NCI-H510A (cell line): ENCODE measurements around the gene RARB.

ENCODE experiments used
- DNase-seq: peaks from one replicate; lab custom pipeline; 2025; lab: John Stamatoyannopoulos, UW

The RARB gene

DNA sequence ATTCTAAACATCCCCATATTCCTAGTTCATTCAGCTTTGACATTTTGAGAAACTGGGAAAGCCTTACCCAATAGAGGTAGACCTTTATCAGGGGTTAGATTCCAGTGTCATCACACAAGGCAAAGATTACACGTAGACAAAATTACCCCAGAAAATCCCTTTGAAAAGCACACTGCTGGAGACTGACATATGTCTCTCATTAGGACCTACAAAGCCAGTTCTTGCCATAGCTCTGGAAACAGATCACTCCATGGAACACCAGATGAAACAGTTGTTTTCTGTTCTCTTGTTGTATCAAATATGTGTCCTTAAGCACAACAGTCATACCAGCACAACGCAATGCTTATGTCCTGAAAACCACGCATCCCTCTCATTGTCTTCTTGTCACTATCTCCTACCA is 44.7 kb downstream of the RARB start:
- DNase-seq = no peak

DNA sequence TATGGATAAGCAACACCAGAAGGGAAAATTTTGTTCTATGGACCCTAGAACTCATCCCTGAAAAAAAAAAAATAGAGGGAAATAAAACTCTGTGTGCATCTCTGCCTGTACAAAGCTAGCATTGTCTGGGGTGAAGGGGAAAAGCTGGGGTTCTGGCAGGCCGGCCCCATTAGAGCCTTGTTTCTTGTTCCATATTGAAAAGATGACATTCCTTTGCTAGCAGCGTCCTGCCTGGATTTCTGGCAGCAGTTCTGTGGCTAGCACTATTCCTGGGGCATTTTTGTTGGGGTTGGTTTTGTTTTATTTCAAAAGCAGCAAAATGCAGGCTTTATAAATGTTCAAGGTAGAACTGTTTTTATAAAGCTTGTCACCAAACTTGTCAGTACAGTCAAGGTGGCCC is 45.2 kb downstream of the RARB start:
- DNase-seq = no peak

- DNase-seq = no peak
These were observed 46.0 kb downstream of the RARB start for GRCh38 chr3:25474052-25474451.

GRCh38 chr3:25476639-25477038 is 48.6 kb downstream of the RARB start:
- no peak for DNase-seq

DNA sequence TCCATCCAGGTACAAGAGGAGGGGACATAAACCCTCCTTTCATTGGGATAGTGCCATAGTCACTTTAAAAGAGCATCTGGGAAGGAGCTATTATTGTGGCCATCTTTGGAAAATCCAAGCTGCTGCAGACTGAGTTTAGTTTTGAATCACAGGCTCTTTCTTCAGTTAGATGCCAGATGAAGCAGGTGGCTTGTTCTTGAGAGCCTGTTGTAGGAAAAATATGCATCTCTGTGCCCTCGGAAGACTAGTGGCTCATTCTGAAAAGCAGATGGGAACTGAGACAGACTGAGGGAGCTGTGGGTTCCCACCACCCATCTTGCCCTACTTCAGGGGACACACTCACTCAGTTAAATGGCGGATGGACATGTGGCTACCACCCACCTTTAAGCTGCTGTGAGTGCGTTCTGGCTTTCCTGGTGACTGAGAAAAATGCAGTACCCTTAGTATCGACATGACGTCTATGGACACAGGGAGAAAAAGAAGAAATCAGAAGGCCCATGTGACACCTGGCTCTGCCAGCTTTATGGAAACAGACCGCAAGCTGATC is 50.2 kb downstream of the RARB start:
- no peak for DNase-seq

GRCh38 chr3:25478964-25479726 is 51.1 kb downstream of the RARB start:
- DNase-seq = no peak

DNA sequence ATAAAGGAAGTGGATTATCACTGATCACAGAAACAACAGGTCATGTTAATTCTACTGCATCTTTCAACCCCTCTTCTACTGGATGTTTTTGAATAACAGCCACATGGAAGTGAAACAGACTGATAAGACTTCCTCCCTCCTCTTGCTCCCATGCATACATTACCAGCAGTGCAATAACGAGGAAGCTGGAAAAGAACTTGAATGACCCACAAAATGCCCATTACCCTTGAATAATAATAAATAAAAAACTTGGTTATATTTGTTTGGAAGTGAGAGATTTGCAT is 51.6 kb downstream of the RARB start:
- DNase-seq = no peak

- no peak for DNase-seq
These were observed 52.7 kb downstream of the RARB start for GRCh38 chr3:25480811-25481210.

DNA sequence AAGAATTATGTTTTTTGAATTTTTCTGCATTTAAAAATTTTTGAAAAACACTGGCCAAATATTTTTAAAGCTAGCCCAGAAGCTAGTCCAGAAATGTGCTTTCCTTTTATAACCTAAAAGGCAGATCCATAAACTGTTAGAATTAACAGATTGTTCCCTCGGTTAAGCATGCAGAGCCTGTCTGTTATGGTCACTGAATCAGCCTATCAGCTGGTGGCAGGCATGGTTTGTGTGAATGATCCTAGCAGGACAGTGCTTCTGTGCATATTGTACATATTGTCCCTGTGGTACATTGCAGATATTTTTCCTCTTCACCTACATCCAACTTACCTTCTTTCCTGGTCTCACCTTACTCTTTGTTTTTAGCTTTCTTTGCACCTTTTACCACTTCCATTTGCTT is 53.3 kb downstream of the RARB start:
- DNase-seq = no peak

DNA sequence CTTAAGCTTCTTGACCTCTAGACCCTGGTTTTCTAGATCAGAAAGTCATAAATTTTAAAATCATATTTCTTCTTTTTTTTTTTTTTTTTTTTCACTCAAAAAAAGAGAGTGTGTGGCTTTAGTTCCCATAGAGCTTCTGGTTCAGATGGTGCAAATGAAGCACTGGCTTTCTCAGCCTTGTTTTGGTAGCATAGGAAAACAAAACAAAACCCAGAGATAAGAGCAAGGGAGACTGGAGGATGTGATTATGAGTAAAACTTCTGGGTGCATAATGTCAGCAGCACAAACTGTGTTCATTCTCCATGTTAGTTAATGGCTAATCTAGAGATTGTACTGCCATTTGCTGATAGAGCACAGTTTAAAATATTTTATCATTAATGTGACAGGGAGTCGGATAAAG is 55.4 kb downstream of the RARB start:
- DNase-seq = no peak

- no peak for DNase-seq
These were observed 57.6 kb downstream of the RARB start for GRCh38 chr3:25485673-25486072.

- DNase-seq = no peak
These were observed 58.9 kb downstream of the RARB start for GRCh38 chr3:25486932-25487331.

GRCh38 chr3:25489858-25490593 is 62.0 kb downstream of the RARB start:
- DNase-seq = no peak

DNA sequence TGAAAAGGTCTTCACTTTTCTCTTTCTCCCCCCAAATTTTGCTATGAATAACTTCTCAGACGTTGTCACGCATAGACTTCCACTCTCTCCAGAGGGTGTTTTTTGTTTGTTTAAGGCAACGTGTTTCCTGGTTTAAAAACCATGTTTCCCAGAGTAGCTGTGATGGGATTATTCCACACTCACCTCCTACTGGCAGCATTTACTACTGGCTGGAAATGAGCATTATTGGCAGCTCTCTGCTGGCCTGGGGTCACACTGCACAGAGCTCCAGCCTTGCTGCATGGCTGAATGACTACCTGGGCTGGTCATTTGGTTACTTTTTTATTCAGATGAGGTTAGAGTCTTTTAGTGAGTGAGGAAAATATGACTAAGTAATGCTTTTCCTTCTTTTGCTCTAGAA is 65.2 kb downstream of the RARB start:
- no peak for DNase-seq

DNA sequence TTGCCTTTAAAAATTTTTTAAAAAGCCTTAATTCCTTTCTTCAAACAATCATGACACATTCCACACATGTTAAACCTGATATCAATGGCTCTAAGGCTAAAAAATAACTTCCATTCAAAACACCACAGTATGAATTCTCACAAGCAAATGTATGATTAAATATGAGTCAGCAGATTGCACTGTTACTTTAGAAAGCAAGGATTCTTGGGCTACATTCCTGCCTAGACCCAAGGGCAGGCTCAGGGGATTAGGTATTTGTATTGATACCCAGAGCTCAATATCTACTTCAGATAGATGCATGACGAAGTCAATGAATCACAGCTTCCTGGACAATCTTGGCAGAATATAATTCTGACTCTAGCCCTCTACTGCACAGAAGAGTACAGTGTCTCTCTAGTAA is 65.7 kb downstream of the RARB start:
- no peak for DNase-seq

GRCh38 chr3:25495304-25495703 is 67.2 kb downstream of the RARB start:
- no peak for DNase-seq

GRCh38 chr3:25495726-25496253 is 67.7 kb downstream of the RARB start:
- no peak for DNase-seq

DNA sequence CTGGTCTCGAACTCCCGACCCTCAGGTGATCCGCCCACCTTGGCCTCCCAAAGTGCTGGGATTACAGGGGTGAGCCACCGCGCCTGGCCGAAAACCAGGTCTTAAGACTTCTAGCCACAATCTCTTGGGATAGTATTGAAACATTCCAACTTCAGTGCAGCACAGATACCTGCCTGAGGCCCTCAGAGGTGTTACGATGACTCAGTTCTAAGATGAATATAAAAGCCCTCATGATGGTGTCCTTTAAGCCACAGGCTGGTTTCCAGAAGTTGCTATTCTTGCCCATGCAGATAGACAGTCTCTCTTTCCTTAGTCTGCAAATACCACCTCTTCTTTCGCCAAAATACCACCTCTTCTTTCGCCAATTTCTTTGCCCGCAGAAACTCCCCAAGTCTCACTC is 69.0 kb downstream of the RARB start:
- DNase-seq = no peak

DNA sequence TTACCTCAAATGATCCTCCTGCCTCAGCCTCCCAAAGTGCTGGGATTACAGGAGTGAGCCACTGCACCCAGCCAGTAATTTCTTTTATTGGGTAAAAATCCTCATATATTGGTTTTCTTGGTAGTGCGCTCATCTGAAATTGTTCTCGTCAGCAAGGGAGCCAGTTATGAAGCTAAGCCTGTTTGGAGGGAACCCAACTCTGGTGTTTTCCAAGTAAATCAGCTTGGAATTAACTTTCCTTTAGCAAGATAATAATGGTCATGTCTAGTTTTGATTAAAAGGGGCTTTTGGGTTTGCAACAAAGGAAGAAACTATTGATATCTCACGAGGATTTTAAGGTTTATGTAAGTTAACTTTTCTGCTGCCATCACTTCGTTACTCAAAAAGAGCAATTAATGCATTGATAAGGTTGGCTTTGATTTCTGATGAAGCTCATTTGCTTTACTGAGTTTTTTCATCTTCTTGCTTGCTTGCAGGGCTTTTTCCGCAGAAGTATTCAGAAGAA is 72.7 kb downstream of the RARB start:
- DNase-seq = no peak

GRCh38 chr3:25502233-25502632 is 74.2 kb downstream of the RARB start:
- DNase-seq = no peak

- DNase-seq = no peak
These were observed 75.8 kb downstream of the RARB start for GRCh38 chr3:25503898-25504301.

DNA sequence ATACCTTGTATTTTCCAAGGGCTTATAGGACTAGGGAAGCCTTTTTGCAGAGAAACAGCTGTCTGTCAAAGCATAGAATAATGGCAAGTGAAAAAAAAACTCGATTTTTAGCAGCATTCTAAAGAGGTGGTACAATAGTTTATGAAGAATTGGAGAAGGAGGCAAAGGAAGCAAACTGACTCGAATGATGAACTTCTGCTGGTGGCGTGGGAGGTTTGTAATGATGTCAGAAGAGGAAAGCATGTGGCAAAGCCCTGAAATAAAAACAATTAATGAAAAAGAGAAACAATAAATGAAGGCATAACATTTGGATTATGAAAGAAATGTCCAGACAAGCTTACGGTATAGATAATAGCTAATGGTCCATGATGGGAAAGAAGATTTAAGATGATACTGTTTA is 77.5 kb downstream of the RARB start:
- no peak for DNase-seq

GRCh38 chr3:25507811-25508210 is 79.7 kb downstream of the RARB start:
- no peak for DNase-seq
